ENCODE data around the gene ADRB2. TPM values are rescaled to one million over a fixed set of nuclear protein-coding genes. Genes with fewer than 3 reads are reported as not detected.

Gene ADRB2
- total and polyA plus RNA-seq, 2 of the 13 experiments (the other 11 are each of a cell fraction or from before 2014, with no cell fraction given) = not detected

GRCh38 chr5:148830211-148830610 is 3.8 kb downstream of the ADRB2 start:
- no peak for ATAC-seq
- intact Hi-C loops (cut with micrococcal nuclease; ENCODE audit: unreplicated experiment) = no loop called here
- peaks cover 8% of the 10 kb centered on the region for H3K4me1 ChIP-seq (ENCODE audit: insufficient read depth, low read length)
- H3K4me2 ChIP-seq (ENCODE audit: low read depth, low read length) = no peak overlapping the region
- in situ Hi-C loops (cut with HindIII; ENCODE audit: extremely low pct_ligation_motif_present, low pct_unique_long_range_greater_than_20kb) = no loop called here
- POLR2A ChIA-PET = no interaction called here
- H3K4me3 ChIP-seq (replicated peaks in 1 of 3; ENCODE audit: insufficient read depth in 1 of 3, low read depth in 2 of 3, low read length in 3 of 3) = no peak overlapping the region
- H2AFZ ChIP-seq (ENCODE audit: low read length) = no peak overlapping the region
- no TSS peak for BruUV-seq (replicated peaks)
- WGBS (ENCODE audit: low lambda C conversion rate) = 40% methylated on average over 2 of the region's 2 CpGs
- CTCF ChIA-PET (ENCODE audit: low intra/inter-chr PET ratio, low total read pairs) = no interaction called here
- no peak for FAIRE-seq
- H3K27ac ChIP-seq (ENCODE audit: extremely low read length, insufficient read depth, low read length) = no peak overlapping the region
- DNase-seq (ENCODE audit: low spot score) = no peak
- no peak overlapping the region for H3K9ac ChIP-seq (ENCODE audit: insufficient read depth, low read depth, low read length)
- TF ChIP-seq ZBTB43 (CRISPR knock-in tag; conservative IDR thresholded peaks at IDR 0.05) = no peak
- TF ChIP-seq ZNF281 (CRISPR knock-in tag; IDR thresholded peaks at IDR 0.05; ENCODE audit: borderline replicate concordance) = no peak
- TF ChIP-seq ZKSCAN5 (CRISPR knock-in tag; IDR thresholded peaks at IDR 0.05) = no peak
- no peak for TF ChIP-seq BATF2 (CRISPR knock-in tag; IDR thresholded peaks at IDR 0.05)
- TF ChIP-seq YEATS4 (CRISPR knock-in tag; IDR thresholded peaks at IDR 0.05; ENCODE audit: borderline replicate concordance) = no peak
- TF ChIP-seq CCAR2 (optimal IDR thresholded peaks at IDR 0.05; ENCODE audit: low read depth, low read length) = no peak
- H3K27me3 ChIP-seq (ENCODE audit: control insufficient read depth in 1 of 2, insufficient read depth in 2 of 2, low read length in 2 of 2) = peaks cover 2 to 7% of the 10 kb centered on the region in 2 experiments; a peak in 4 of 5 replicates
- no peaks in the 10 kb centered on the region for H4K20me1 ChIP-seq (ENCODE audit: insufficient read depth, low read length)
- no peaks in the 10 kb centered on the region for H3K36me3 ChIP-seq (replicated peaks in 1 of 2; ENCODE audit: control insufficient read depth in 1 of 2, insufficient read depth in 2 of 2, low read length in 2 of 2)
- H3K79me2 ChIP-seq (ENCODE audit: insufficient read depth, low read length) = no peaks in the 10 kb centered on the region
- no peaks in the 10 kb centered on the region for H3K9me3 ChIP-seq (ENCODE audit: low read length)

Data from HepG2 (cell line).